Hematopoietic multipotent progenitor cell treated with erythropoietin and hydrocortisone succinate and interleukin-3 and kit ligand, for 17 days (in vitro differentiated cells): ENCODE results near the gene ZACN.
"Not testable (repeated sequence)": the region's sequence is repeated elsewhere in the genome, so short reads cannot be mapped to it uniquely, and the experiment has no call there.

Experiments
- DNase-seq: peaks from one replicate; pipeline ENCODE4 v3.0.0-alpha.2; 2015; ENCODE audit warnings: low spot score

The ZACN gene

GRCh38 chr17:76054112-76054476 lies 24.9 kb upstream of the ZACN start:
- DNase-seq, result peak; percentile 23

- DNase-seq, result peak; percentile 63
Observed at GRCh38 chr17:76056882-76057281, 22.1 kb upstream of the ZACN start.

GRCh38 chr17:76058264-76058663 lies 20.7 kb upstream of the ZACN start:
- DNase-seq, result not testable (repeated sequence)

DNA sequence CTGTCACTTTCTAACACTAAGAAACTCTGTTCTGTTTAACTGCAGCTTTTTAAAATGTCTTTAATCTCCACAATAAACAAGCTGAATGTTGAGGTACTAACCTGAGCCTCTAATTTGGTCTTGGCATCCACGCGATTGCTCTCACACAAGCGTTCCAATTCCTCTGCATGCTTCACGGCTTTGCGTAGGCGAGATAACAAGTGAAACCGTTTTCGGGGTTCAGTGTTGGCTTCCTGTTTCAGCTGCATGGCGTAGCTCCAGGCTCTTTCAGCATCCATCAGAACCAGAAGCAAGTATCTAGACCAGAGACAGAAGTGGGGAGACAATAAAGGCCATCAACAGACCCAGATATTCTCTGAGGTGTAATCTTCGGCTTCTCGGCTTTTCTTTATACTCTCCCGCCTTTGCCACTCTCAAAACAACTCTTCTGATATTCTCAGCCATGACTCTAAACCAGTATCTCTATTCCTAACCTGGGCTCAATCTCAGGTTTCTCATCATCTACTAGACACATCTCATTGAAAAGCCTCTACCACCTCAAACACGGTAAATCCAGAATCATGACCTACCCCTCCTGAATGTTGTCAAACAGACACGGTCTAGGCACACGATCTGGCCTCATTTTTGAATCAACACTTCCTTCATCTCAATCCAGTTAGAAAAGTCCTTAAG lies 15.0 kb upstream of the ZACN start:
- DNase-seq, result no peak

DNA sequence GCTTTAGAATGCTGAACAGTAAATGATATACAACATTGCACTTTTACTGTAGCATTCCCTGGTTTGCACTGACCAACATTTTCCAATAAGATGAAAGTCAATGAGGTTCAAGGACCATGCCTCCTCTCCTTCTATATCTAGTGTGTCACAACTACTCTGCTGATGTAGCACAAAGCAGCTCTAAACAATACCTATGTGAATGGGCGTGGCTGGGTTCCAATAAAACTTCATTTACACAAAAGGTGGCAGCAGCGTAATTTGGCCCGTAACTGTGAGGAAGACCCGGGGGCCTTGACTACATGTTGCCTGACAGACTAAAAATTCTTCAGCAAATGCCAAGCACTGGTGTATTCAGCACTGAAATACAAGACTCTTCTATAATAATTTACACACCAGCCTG lies 13.2 kb upstream of the ZACN start:
- no peak for DNase-seq

- peak; percentile 36 for DNase-seq
Observed at GRCh38 chr17:76071531-76072147, 7.3 kb upstream of the ZACN start.

DNA sequence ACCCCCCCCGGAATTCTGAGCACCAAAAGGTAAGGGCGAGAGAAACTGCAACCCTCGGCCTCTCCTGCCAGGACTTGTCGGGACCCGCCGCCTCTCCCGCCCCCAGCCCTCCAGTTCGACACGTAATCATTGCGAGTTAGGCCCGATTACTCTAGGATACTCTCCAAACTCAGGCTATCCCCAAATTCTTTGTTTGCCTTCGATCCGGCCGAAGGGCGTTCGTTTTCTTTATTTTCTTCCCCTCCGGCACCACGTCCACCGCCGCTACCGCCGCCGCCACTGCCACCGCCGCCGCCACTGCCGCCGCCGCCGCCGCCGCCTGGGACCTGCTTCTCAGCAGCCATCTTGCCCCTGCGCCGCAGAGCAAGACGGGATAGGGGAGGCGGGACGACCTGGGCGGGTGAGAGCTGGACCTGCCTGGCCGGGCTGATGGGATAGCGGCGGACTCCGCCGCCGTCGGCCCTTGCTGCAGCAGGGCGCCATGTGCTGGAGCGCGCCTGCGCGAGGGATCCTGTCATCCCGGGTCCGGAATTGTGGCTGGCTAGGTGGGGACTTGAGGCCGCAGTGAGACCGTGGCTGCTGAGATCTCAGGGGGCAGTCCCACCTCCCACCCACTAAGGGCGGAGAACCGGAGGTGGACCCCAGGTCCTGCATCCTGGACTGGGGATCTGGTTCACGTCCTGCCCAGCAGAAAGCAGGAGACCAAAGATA lies 6.7 kb upstream of the ZACN start, which contains the start of gene SRP68:
Gene SRP68 (minus strand): TSS at position 370 of the 711 bp plus-strand sequence. CDS start 26 bp downstream, at position 344.
- DNase-seq, result peak; percentile 85

GRCh38 chr17:76074390-76075363 lies 4.3 kb upstream of the ZACN start, which contains the start of gene GALR2:
Gene GALR2 (plus strand): TSS chr17:76074781. CDS start chr17:76074884, 103 bp downstream.
- DNase-seq, result no peak

DNA sequence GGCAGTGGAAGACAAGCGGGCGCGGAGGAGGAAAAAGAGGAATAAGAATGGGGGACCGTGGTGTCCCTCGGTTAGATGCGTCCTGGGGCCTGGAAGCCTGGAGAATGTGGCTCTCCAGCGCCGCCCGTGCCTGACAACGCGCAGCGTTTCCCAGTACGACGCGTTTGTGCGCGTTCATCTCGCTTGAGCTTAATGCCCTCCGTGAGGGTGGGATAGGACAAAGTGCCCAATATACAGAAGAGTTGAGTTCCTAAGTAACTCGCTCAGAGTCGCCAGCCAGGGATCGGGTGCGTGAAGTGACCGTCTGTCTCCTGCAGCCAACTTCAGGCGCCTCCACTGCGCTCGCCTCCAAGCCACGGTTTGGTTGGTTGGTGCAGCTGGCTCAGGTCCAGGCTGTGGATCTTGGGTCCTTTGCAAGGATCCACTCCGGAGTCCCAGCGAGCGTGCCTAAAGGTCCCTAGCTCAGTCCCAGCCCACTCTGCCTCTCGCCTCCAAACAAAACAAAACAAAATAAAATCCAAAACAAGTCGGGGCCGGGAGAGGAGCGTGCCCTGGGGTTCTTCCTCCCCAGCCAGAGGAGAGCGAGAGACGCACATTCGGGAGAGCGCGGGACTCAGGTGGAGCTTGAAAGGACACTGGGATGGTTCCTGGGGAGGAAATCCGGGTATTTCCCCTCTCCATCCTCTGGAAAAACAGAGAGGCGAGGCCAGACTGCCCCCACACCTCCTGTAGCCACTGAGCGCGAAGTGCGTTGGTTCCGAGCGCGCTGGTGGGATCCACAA lies 3.4 kb upstream of the ZACN start:
- DNase-seq, result no peak

- DNase-seq, result no peak
Observed at GRCh38 chr17:76076146-76076764, 2.7 kb upstream of the ZACN start.

- DNase-seq, result no peak
Observed at GRCh38 chr17:76076765-76077583, 2.0 kb upstream of the ZACN start.

- no peak for DNase-seq
Observed at GRCh38 chr17:76077584-76078110, 1.3 kb upstream of the ZACN start.

DNA sequence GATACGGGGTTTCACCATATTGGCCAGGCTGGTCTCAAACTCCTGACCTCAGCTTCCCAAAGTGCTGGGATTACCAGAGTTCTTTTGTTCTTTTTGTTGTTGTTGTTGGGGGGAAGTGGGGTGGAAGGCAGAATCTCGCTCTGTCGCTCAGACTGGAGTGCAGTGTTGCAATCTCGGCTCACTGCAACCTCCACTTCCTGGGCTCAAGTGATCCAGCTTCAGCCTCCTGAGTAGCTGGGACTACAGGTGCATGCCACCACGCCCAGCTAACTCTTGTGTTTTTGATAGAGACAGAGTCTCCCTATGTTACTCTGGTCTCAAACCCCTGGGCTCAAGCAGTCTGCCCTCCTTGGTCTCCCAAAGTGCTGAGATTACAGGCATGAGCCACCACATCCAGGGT lies 612 bp upstream of the ZACN start:
- not testable (repeated sequence) for DNase-seq

DNA sequence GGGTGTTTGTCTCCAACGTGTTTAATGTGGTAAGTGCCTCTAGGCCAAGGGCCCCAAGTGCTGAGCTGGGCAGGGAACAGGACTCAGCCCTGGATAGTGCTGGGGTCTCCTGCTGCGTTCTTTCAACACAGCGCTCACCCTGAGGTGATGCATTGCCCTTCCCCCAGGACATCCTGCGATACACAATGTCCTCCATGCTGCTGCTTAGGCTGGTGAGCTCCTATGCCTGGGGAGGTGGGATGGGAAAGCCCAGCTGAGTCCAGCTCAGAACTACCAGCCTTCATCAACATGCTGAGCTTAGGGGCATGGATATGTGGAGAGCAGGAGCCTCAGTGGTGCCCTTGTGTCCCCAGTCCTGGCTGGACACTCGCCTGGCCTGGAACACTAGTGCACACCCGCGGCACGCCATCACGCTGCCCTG lies 563 bp downstream of the ZACN start:
- no peak for DNase-seq

DNA sequence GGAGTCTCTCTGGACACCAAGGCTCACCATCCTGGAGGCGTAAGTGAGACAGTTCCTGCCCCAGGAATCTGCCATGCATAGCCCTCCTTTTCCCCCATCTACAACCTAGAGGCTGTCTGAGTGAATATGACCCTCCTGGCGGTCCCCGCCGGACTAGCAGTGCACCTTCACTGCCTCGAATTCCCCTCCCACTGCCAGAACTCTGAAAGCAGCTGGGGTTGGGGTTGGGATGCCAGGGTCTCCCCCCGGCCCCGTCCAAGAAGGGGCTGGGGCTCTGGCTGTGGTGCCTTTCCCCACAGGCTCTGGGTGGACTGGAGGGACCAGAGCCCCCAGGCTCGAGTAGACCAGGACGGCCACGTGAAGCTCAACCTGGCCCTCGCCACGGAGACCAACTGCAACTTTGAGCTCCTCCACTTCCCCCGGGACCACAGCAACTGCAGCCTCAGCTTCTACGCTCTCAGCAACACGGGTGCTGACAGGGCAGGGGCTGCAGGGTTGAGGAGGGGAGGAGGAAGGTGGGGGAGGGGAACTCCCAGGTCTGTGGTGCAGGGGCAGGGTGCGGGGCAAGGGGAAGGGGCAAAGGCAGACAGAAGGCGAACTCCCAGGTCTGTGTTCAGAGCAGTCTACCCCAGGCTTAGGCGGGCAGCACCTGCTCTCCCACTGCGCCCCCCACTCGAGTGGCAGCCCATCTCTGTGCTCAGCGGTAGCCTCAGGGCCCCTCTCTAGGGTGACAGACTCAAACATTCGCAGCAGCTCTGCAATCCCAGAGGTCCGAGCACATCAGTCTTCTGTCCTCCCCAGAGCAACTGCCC lies 1.2 kb downstream of the ZACN start:
- no peak for DNase-seq

- DNase-seq, result no peak
Observed at GRCh38 chr17:76080768-76081287, 1.8 kb downstream of the ZACN start.

- no peak for DNase-seq
Observed at GRCh38 chr17:76081295-76082210, 2.6 kb downstream of the ZACN start.
